ENCODE data around the gene SLC25A44.
"Not testable (repeated sequence)": the region's sequence is repeated elsewhere in the genome, so short reads cannot be mapped to it uniquely, and the experiment has no call there.

SLC25A44 gene

GRCh38 chr1:156164125-156164831, 29.6 kb upstream of the SLC25A44 start:
- no peak for DNase-seq

- DNase-seq, result no peak
Measured at GRCh38 chr1:156165083-156165482, 28.8 kb upstream of the SLC25A44 start.

- DNase-seq, result no peak
Measured at GRCh38 chr1:156167536-156167935, 26.4 kb upstream of the SLC25A44 start.

DNA sequence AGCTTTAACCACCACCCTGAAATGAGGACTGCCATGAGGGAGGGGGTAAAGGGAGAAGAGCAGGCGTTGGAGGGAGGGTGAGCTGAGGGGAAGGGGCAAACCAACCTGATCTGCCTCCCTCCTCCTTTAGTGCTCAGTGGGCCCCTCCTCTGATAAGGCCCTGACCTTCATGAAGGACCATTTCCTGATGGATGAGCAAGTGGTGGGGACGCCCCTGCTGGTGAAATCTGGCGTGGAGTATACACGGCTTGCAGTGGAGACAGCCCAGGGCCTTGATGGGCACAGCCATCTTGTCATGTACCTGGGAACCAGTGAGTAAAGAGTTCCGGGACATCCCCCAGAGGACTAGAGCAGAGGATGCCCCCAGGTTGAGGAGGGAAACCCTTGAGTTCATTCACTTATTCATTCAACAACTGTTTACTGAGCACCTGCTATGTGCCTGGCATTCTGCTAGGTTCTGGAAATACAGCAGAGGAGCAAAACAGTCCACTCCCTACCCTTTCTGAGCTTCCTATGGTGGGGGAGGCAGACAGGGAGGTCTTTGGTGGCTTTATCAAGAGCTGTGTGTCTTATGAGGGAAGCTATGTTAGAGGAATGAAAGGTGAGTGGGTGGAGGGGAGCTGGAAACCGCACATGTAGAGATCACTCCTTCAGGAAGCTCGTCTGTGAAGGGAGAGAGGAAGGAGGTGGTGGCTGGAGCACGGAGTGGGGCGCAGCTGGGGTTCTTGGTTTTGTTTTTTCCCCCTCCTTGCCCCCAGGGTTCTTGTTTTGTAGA, 21.0 kb upstream of the SLC25A44 start:
- no peak for DNase-seq

- DNase-seq, result no peak
Measured at GRCh38 chr1:156176610-156177210, 17.2 kb upstream of the SLC25A44 start.

GRCh38 chr1:156177919-156178654, 15.8 kb upstream of the SLC25A44 start:
- no peak for DNase-seq

- no peak for DNase-seq
Measured at GRCh38 chr1:156180471-156180870, 13.4 kb upstream of the SLC25A44 start.

GRCh38 chr1:156181391-156181924, 12.4 kb upstream of the SLC25A44 start:
- DNase-seq, result not testable (repeated sequence)

- DNase-seq, result not testable (repeated sequence)
Measured at GRCh38 chr1:156182010-156182779, 11.7 kb upstream of the SLC25A44 start.

GRCh38 chr1:156186347-156187177, 7.3 kb upstream of the SLC25A44 start:
- DNase-seq, result not testable (repeated sequence)

GRCh38 chr1:156190265-156190664, 3.6 kb upstream of the SLC25A44 start:
- not testable (repeated sequence) for DNase-seq

GRCh38 chr1:156191292-156191964, 2.5 kb upstream of the SLC25A44 start:
- DNase-seq, result no peak

DNA sequence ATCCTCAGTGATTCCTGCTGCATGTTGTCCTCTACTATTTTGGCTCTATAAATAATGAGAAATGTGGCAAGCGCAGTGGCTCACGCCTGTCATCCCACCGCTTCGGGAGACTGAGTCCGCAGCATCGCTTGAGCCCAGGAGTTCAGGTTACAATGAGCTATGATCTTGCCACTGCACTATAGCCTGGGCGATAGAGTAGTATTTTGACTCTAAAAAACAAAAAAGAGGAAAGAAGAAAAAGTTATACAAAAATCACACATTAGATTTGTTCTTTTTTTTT, 756 bp upstream of the SLC25A44 start:
- DNase-seq, result no peak

GRCh38 chr1:156194300-156194652, 372 bp downstream of the SLC25A44 start:
- DNase-seq, result no peak

DNA sequence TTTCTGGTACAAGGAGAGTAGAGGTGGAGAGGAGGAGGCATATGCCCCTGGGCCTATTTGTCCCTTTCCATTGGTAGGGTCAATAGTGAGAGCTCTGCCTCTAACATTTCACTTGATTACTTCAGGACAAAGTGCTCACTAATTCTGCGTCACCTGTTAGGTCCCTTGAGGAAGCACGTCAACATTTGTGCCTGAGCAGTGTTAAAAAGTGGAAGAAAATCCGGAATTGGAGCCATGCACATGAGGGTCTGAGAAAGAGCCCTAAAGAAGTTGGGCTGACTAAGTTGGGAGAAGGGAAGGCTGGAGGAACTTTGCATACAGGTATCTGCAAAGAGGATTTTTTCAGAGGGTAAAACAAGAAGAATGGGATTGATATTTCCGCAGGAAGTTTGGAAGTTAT, 1.9 kb downstream of the SLC25A44 start:
- DNase-seq, result no peak

DNA sequence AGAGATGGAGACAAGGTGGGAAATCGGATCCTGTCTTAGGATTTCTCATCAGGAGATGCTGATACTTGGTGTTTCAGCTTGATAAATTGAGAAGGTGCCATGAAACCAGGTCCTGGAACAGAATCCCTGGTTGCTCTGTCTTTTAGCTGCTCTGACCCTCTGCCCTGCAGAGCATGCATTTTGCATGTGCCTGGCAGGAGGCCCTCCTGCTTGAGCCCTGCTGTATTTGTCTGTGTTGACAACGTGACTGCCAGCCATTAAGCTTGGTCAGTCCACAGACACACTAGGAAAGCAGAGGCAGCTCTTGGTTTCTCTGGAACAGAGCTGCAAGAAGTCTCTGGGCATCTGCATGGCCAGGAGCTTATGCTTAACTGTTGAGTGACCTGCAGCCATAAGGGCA, 2.5 kb downstream of the SLC25A44 start:
- DNase-seq, result no peak

GRCh38 chr1:156198831-156199349, 5.0 kb downstream of the SLC25A44 start:
- no peak for DNase-seq

DNA sequence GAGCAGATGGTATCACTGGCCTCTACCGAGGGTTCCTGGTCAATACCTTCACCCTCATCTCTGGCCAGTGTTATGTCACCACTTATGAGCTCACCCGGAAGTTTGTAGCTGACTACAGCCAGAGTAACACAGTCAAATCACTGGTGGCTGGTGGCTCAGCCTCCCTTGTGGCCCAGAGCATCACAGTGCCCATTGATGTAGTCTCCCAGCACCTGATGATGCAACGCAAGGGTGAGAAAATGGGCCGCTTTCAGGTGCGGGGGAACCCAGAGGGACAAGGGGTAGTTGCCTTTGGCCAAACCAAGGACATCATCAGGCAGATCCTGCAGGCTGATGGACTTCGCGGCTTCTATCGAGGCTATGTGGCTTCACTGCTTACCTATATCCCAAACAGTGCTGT, 6.1 kb downstream of the SLC25A44 start:
- no peak for DNase-seq

DNA sequence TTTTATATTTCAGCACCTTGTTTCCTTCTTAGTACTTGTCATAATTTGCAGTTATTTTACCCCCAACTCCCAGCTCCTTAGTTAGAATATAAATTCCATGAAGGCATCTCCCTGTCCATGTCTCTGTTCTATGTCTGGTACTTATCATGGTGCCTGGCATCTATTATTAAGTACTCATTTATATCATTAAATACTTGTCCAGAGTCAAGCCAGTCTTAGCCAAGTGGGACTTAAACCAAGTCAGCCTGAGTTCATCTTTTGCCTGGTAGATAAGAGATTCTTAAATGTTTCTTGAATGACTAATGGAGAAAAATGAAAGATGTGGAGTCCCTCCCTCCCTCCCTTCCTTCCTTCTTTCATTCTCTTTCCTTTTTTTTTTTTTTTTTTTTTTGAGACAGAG, 9.4 kb downstream of the SLC25A44 start:
- no peak for DNase-seq

GRCh38 chr1:156204686-156205085, 10.8 kb downstream of the SLC25A44 start:
- DNase-seq, result no peak

- DNase-seq, result no peak
Measured at GRCh38 chr1:156211243-156211642, 17.3 kb downstream of the SLC25A44 start.
